Endothelial cell of umbilical vein (primary cell): ENCODE results near the gene ZBTB44. TPM values are rescaled to one million over a fixed set of nuclear protein-coding genes. Genes with fewer than 3 reads are reported as not detected.

Source experiments
- BruUV-seq: library from RNA; stranded (reverse); fragments of 400-500 nt; replicated peaks from 2 replicates; lab custom pipeline; 2021; lab: Mats Ljungman, UMichigan
- CTCF ChIA-PET: fragments of 300-600, 350-600 bp; sonication (Branson Sonifier 250); formaldehyde crosslinking; loops from one replicate; lab custom pipeline; 2021; ENCODE audit warnings: antibody characterized with exemption, inconsistent platforms; lab: Charles Lee
- POLR2A ChIA-PET: fragments of 300-600, 350-600 bp; sonication (Branson Sonifier 250); formaldehyde crosslinking; loops from one replicate; lab custom pipeline; 2021; ENCODE audit warnings: antibody characterized with exemption, inconsistent platforms; lab: Charles Lee
- DNase-seq: peaks from one replicate; pipeline ENCODE4 v3.0.0-alpha.2; 2011; ENCODE audit warnings: low read depth, low spot score
- FAIRE-seq: peaks from 2 replicates; lab custom pipeline; 2011; peaks lifted over from hg19 to GRCh38; lab: Jason Lieb, UNC
- H2AFZ ChIP-seq: 2 replicates; pipeline ENCODE4 v1.6.0; 2012; ENCODE audit warnings: low read depth, low read length, control low read depth, inconsistent platforms
- H3K27ac ChIP-seq: 2 replicates; pipeline ENCODE4 v1.5.1; 2011; ENCODE audit warnings: low read depth, mild to moderate bottlenecking, control low read depth, low read length, moderate library complexity; ENCODE audit not compliant: insufficient read depth
- H3K27me3 ChIP-seq, 2 experiments: 2 replicates each; pipeline versions ENCODE4 v1.6.0 to v1.6.1; 2011; ENCODE audit warnings: low read length in 2 of 2, mixed read lengths in 1 of 2; ENCODE audit not compliant: control insufficient read depth in 2 of 2, insufficient read depth in 2 of 2
- H3K36me3 ChIP-seq, 2 experiments: 2 replicates in 1 of 2; 3 replicates in 1 of 2; pipeline ENCODE4 v1.5.1; 2011; ENCODE audit warnings: low read length in 2 of 2, mild to moderate bottlenecking in 1 of 2, moderate library complexity in 1 of 2; ENCODE audit not compliant: control insufficient read depth in 2 of 2, insufficient read depth in 2 of 2; ENCODE audit errors: extremely low read depth in 1 of 2
- H3K4me1 ChIP-seq: 3 replicates; pipeline ENCODE4 v1.5.1; 2011; ENCODE audit warnings: mild to moderate bottlenecking, low read length; ENCODE audit not compliant: control insufficient read depth, insufficient read depth; ENCODE audit errors: extremely low read depth
- H3K4me2 ChIP-seq: 2 replicates; pipeline ENCODE4 v1.6.1; 2011; ENCODE audit warnings: low read length, control low read depth, mixed read lengths; ENCODE audit not compliant: insufficient read depth
- H3K4me3 ChIP-seq, 3 experiments: fragments of 200-600 bp in 1 of 3; sonication (generic), shearing (Covaris generic) in 1 of 3; replicated peaks in 1 of 3; 2 replicates each; pipeline ENCODE4 v1.5.1; 2011 to 2016; ENCODE audit warnings: control low read depth in 3 of 3, low read length in 3 of 3, mild to moderate bottlenecking in 2 of 3, inconsistent platforms in 1 of 3, low read depth in 1 of 3, moderate library complexity in 1 of 3; ENCODE audit not compliant: insufficient read depth in 1 of 3
- H3K79me2 ChIP-seq: 2 replicates; pipeline ENCODE4 v1.6.0; 2012; ENCODE audit warnings: low read length, inconsistent platforms; ENCODE audit not compliant: control insufficient read depth, insufficient read depth
- H3K9ac ChIP-seq: replicated peaks from 2 replicates; pipeline ENCODE3; 2011; ENCODE audit warnings: low read length, control low read depth; ENCODE audit not compliant: insufficient read depth; ENCODE audit errors: extremely low read depth
- H3K9me1 ChIP-seq: replicated peaks from 3 replicates; pipeline ENCODE4 v1.6.0; 2011; ENCODE audit warnings: mild to moderate bottlenecking, low read length; ENCODE audit not compliant: control insufficient read depth, insufficient read depth; ENCODE audit errors: extremely low read depth
- H3K9me3 ChIP-seq: replicated peaks from 2 replicates; pipeline ENCODE4 v1.5.1; 2012; ENCODE audit warnings: low read length, inconsistent platforms; ENCODE audit not compliant: control insufficient read depth, insufficient read depth
- H4K20me1 ChIP-seq: replicated peaks from 2 replicates; pipeline ENCODE3; 2011; ENCODE audit warnings: mild to moderate bottlenecking, low read length; ENCODE audit not compliant: control insufficient read depth, insufficient read depth; ENCODE audit errors: extremely low read depth
- EZH2 ChIP-seq: IDR thresholded peaks from 2 replicates; pipeline ENCODE4 v1.6.1; 2012; ENCODE audit warnings: borderline replicate concordance, low read depth, mild to moderate bottlenecking, moderate library complexity, low read length, inconsistent platforms; ENCODE audit not compliant: severe bottlenecking
- FOS ChIP-seq: IDR thresholded peaks from 2 replicates; pipeline ENCODE4 v1.6.1; 2011; ENCODE audit warnings: mild to moderate bottlenecking, low read length, moderate library complexity, borderline replicate concordance; ENCODE audit not compliant: insufficient read depth
- GATA2 ChIP-seq: IDR thresholded peaks from 2 replicates; pipeline ENCODE4 v1.7.0; 2011; ENCODE audit warnings: low read depth, mild to moderate bottlenecking, moderate library complexity, mixed read lengths, low read length; ENCODE audit not compliant: insufficient read length, insufficient read depth
- JUN ChIP-seq: IDR thresholded peaks from 2 replicates; pipeline ENCODE4 v1.6.1; 2011; ENCODE audit warnings: borderline replicate concordance, low read depth; ENCODE audit not compliant: insufficient read length, insufficient read depth
- MYC ChIP-seq: IDR thresholded peaks from one replicate; pipeline ENCODE4 v1.6.1; 2011; ENCODE audit warnings: mild to moderate bottlenecking, low read depth, low read length
- POLR2A ChIP-seq: IDR thresholded peaks from 2 replicates; pipeline ENCODE4 v1.6.1; 2012; ENCODE audit warnings: low read depth, mild to moderate bottlenecking, control low read depth, low read length
- POLR2AphosphoS5 ChIP-seq: IDR thresholded peaks from 2 replicates; pipeline ENCODE4 v1.6.1; 2012; ENCODE audit warnings: low read depth, mild to moderate bottlenecking, control low read depth, low read length, moderate library complexity; ENCODE audit not compliant: insufficient read depth
- dilution Hi-C: fragments of 300-500 bp; cut with MboI; formaldehyde crosslinking; loops from one replicate; pipeline ENCODE4 v1.15.0; 2019; ENCODE audit warnings: low sequenced_read_pairs; ENCODE audit not compliant: extremely low pct_ligation_motif_present
- intact Hi-C: fragments of 100-400 bp; cut with micrococcal nuclease; formaldehyde crosslinking; loops from one replicate; pipeline ENCODE4 v1.10.0; 2022
- polyA plus RNA-seq, 4 experiments: library from polyadenylated mRNA; depleted of rRNA in 3 of 4; stranded (reverse) in 3 of 4; unstranded in 1 of 4; fragments of >200 nt; gene quantifications; 2 replicates each; pipeline versions ENCODE4 v1.2.1 to v1.2.3, GENCODE V29; 2011 to 2012; ENCODE audit warnings: missing spikeins in 1 of 4
- total RNA-seq: library from RNA; stranded (reverse); gene quantifications from 2 replicates; pipeline ENCODE4 v1.2.3, GENCODE V29; 2021
- TF ChIP-seq, protein P1 (sequence below): IDR thresholded peaks from 2 replicates; pipeline ENCODE4 v1.6.1; 2011; ENCODE audit not compliant: insufficient read depth, insufficient read length
- TF ChIP-seq, protein P2 (sequence below), 2 donors: IDR thresholded peaks; 1 replicate in 1 of 2; 2 replicates in 1 of 2; pipeline ENCODE4 v1.5.1; 2011; ENCODE audit warnings: low read length in 2 of 2, mild to moderate bottlenecking in 2 of 2, moderate library complexity in 2 of 2, control low read depth in 1 of 2, inconsistent platforms in 1 of 2, low read depth in 1 of 2; ENCODE audit not compliant: insufficient read depth in 1 of 2; ENCODE audit errors: extremely low read depth in 1 of 2

Gene ZBTB44
- total and polyA plus RNA-seq, 2 donors (not counting 3 experiments of a cell fraction or from before 2014, with no cell fraction given) = 8.7 to 24.4 TPM

DNA sequence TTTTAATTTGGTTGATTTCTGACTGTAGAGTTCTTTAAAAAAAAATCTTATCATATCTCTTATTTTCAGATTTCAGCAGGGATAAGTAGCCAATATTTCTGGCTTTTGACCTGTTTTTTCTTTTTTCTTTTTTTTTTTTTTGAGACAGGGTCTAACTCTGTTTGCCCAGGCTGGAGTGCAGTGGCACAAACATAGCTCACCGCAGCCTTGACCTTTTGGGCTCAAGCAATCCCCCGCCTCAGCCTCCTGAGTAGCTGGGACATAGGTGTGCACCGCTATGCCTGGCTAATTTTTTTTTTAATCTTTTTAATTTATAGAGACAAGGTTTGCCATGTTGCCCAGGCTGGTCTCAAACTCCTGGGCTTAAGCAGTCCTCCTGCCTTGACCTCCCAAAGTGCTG is 23.9 kb upstream of the ZBTB44 start:
- H3K9me3 ChIP-seq = no peaks in the 10 kb centered on the region
- dilution Hi-C loops = no loop called here
- no peaks in the 10 kb centered on the region for H3K36me3 ChIP-seq
- no peak for TF ChIP-seq FOS
- TF ChIP-seq GATA2 = no peak
- no peak for TF ChIP-seq POLR2A
- TF ChIP-seq, protein P1, sequence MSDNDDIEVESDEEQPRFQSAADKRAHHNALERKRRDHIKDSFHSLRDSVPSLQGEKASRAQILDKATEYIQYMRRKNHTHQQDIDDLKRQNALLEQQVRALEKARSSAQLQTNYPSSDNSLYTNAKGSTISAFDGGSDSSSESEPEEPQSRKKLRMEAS = no peak
- DNase-seq (no peak), FAIRE-seq (no peak)
- ChIA-PET CTCF (no interaction called here), POLR2A (no interaction called here)
- no peaks in the 10 kb centered on the region for H3K27me3 ChIP-seq
- intact Hi-C loops = no loop called here
- no peak overlapping the region for H3K4me3 ChIP-seq
- H3K4me1 ChIP-seq = no peaks in the 10 kb centered on the region
- H3K9me1 ChIP-seq = no peaks in the 10 kb centered on the region
- no peak overlapping the region for H3K27ac ChIP-seq
- H4K20me1 ChIP-seq = no peaks in the 10 kb centered on the region
- H2AFZ ChIP-seq = no peak overlapping the region
- no TSS peak for BruUV-seq
- H3K79me2 ChIP-seq = no peaks in the 10 kb centered on the region
- no peak overlapping the region for H3K4me2 ChIP-seq
- no peak overlapping the region for H3K9ac ChIP-seq

DNA sequence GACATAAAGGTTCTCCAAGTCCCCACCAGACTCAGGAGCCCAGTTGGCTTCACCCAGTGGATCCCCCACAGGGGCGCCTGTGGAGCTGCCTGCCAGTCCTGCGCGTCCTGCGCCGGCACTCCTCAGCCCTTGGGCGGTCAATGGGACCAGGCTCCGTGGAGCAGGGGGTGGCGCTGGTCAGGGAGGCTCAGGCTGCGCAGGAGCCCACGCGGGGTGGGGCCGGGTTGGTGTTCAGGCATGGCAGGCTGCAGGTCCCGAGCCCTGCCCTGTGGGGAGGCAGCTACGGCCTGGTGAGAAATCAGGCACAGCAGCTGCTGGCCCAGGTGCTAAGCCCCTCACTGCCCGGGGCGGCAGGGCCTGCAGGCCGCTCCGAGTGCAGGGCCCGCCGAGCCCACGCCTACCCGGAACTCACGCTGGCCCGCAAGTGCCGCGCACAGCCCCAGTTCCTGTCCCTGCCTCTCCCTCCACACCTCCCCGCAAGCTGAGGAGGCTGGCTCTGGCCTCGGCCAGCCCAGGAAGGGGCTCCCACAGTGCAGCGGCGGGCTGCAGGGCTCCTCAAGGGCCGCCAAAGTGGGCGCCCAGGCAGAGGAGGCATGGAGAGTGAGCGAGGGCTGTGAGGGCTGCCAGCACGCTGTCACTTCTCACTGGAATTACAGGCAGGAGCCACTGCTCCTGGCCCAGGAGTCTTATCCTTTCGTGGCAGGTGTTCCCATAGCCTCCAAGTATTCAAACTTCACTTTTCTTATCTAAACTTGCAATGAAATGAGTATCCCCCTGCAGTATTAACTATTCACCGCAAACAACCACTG is 22.8 kb upstream of the ZBTB44 start:
- CTCF ChIA-PET = no interaction called here
- no peak for TF ChIP-seq GATA2
- no peak for TF ChIP-seq FOS
- no peak for TF ChIP-seq POLR2A
- TF ChIP-seq, protein P1 = no peak
- no peak for TF ChIP-seq POLR2AphosphoS5
- no peak for TF ChIP-seq JUN
- TF ChIP-seq EZH2 = no peak
- TF ChIP-seq, protein P2, sequence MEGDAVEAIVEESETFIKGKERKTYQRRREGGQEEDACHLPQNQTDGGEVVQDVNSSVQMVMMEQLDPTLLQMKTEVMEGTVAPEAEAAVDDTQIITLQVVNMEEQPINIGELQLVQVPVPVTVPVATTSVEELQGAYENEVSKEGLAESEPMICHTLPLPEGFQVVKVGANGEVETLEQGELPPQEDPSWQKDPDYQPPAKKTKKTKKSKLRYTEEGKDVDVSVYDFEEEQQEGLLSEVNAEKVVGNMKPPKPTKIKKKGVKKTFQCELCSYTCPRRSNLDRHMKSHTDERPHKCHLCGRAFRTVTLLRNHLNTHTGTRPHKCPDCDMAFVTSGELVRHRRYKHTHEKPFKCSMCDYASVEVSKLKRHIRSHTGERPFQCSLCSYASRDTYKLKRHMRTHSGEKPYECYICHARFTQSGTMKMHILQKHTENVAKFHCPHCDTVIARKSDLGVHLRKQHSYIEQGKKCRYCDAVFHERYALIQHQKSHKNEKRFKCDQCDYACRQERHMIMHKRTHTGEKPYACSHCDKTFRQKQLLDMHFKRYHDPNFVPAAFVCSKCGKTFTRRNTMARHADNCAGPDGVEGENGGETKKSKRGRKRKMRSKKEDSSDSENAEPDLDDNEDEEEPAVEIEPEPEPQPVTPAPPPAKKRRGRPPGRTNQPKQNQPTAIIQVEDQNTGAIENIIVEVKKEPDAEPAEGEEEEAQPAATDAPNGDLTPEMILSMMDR (IDR thresholded peaks at IDR 0.05; ENCODE audit: extremely low read depth in 1 of 2, insufficient read depth in 1 of 2, low read depth in 1 of 2, low read length in 2 of 2) = no peak
- TF ChIP-seq MYC = no peak
- Histone ChIP-seq H3K79me2 (no peaks in the 10 kb centered on the region), H3K27ac (no peak overlapping the region), H3K4me2 (no peak overlapping the region), H3K9me3 (no peaks in the 10 kb centered on the region), H2AFZ (no peak overlapping the region), H3K9me1 (no peaks in the 10 kb centered on the region), H3K4me1 (no peaks in the 10 kb centered on the region), H3K27me3 (no peaks in the 10 kb centered on the region), H3K9ac (no peak overlapping the region), H3K36me3 (no peaks in the 10 kb centered on the region), H3K4me3 (no peak overlapping the region), H4K20me1 (no peaks in the 10 kb centered on the region)
- POLR2A ChIA-PET = no interaction called here
- dilution Hi-C loops (no loop called here), intact Hi-C loops (no loop called here)
- no TSS peak for BruUV-seq
- no peak for DNase-seq
- no peak for FAIRE-seq
